Fibroblast of skin of left quadriceps (primary cell): ENCODE measurements around the gene ZNF677.
"Not testable (repeated sequence)": the region's sequence is repeated elsewhere in the genome, so short reads cannot be mapped to it uniquely, and the experiment has no call there.

Source experiments
- DNase-seq, 2 experiments: peaks; one replicate each; pipeline ENCODE4 v3.0.0-alpha.2; 2013; ENCODE audit warnings: low read depth in 2 of 2

ZNF677 gene

DNA sequence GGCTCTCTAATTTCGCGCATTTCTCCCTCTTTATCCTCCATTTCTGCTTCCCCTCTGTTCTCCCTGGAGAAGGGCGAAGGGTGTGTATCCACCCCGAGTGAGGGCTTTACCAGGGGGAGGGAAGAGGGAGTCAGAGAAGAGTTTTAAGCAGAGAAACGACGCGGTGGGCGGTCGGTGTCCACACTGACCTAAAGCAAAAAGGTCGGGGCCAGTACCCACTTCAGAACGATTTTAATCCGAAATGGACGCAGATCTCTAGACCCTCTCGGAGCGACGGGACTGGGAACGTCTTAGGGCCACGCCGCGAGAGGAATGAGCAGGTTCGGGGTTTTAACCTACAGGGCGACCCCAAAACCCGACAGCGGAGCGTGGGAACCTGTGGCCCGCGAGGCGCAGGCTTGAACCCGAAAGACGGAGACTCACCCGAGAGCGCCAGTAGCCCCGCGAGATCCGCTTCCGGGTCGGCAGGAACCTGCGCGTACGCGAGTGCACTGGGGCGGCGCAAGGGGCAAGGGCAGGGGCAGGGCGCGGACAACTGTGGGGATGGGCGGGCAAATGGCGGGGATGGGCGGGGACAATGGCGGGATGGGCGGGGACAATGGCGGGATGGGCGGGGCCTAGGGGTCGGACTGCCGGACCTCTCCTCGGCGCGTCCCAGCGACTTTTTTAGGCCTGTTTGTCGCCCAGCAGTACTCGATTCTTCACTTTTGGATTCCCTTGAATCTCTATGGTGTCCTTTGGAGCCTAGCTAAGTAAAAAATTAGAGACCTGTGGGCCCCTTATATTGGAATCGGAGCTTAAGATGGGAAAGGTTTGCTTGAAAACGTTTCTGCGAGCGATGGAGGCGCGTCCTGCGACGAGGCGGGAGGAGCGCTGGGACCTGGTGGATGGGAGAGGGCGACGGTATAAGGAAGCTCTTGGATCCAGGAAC is at the start of gene ZNF677:
TSS of gene ZNF677 (minus strand) at position 463 of the 931 bp plus-strand sequence. CDS start 3,323 bp downstream, outside the sequence.
- peak; percentile 64 to 69 for DNase-seq

DNA sequence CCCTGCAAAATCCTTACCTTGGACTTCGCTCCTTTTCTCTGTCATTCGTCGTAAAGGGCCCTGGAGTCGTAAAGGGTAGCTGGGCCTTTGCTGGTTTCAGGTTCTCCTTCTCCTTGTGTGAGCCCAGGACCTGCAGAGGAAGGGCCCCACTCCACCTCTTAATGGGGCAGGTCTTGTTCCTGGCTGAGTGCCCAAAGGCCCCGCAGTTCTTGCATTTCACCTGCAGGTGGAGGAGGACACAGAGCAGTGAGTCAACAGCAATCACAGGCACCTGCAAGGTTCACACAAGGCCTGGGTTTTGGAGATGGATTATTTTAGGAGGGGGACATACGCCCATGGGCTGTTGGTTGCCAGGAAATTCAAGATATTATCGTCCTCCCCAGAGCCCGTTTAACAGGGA is 46.7 kb upstream of the ZNF677 start:
- DNase-seq, result not testable (repeated sequence)

DNA sequence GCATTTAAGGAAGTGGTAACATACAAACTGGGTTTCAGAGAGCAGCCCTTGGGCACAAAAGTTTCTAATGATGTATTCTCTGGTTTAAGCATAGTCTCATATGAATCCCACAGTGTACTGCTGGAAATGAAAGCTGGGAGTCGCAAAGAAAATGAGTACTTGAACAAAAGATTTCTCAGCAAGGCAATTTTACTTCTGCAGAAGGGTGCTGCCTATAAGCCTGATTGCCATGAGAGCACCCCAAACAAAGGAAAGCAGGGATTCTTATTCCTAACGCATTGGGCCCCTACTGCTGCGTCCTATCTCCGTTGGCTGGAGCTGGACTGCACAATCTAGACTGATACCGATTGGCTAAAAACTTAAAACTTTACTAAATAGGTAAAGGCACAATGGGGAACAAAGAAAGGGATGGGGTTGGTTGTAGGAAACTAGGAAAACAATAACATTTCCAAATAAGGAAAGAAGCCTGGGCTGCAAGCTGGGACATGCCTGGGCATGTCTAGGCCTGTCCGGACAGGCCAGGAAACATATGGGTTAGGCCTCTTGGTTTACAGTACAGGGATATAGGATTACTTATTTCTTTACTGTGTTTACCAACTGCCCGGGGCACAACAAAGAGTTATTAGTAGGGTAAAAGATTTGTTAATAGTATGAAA is 40.2 kb upstream of the ZNF677 start:
- no peak for DNase-seq

DNA sequence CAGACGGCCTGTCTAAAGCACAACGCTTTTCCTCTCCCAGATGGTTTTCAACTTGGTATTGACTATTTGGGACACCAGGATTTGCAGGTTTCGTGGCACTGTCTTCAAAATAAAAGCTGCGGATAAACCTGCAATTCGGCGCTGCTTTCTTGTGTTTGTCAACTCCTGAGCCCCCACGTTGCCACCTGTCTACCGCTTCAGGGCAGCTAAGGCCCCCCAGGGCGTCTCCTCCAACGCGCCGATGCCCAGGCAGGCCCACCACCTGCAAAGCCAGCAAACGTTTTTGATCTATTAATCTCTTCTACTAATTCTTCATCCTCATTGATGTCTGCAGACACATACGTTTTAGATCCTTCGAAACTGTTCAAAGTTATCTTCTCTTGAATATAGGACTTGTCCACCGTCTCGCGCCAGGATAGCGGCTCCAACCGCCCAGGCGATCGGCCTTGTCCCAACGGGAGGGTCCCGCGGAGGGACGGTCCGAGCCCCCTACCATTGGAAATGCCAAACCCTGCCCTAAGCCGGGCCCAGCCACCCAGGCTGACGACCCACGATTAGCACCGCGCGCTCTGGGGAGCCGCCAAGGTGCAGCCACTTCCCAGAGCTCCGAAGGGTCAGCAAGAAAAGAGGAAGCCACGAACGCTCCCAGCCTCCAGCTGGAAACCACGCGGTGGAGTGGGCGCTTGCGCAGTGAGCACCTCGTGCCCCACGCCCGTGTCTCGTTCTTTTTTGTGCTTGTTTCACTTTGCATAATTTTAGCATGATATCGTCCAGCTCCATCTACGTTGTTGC is 36.3 kb upstream of the ZNF677 start:
- DNase-seq, result no peak

DNA sequence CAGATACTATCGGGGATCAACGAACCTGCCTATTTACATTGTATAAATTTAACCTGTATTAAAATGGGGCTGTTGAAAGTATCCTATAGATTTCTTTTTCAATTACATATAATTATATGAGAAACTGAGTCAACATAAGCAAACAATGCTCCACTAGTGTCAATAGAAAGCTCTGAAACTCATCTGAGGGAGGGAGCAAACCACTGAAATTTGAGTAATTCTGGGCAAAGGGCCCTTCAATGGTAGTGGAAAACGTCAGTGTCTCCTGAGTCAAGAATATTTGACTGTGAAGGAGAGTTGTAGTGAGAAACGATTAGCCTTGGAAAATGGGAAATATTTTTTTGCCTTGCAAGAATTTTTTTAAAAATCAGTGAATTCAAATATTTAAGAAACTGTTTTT is 30.4 kb upstream of the ZNF677 start:
- DNase-seq, result no peak

DNA sequence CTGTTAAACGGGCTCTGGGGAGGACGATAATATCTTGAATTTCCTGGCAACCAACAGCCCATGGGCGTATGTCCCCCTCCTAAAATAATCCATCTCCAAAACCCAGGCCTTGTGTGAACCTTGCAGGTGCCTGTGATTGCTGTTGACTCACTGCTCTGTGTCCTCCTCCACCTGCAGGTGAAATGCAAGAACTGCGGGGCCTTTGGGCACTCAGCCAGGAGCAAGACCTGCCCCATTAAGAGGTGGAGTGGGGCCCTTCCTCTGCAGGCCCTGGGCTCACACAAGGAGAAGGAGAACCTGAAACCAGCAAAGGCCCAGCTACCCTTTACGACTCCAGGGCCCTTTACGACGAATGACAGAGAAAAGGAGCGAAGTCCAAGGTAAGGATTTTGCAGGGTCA is 27.3 kb upstream of the ZNF677 start:
- DNase-seq, result not testable (repeated sequence)

DNA sequence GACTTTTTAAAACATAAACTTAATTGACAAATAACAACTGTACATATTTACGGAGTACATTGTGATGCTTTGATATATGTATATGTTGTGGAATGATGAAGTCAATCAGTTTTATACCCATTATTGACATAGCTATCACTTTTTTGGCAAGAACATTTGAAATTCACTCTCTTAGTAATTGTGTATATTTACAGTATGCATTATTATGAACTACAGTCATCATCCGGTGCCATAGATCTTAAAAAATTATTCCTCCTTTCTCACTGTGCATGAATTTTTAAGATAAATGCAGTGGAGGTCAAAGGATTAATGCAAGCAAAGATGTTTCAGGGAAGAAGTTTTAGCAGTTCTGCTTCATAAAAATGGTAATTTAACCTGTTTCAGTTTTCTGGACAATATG is 20.8 kb upstream of the ZNF677 start:
- no peak for DNase-seq

DNA sequence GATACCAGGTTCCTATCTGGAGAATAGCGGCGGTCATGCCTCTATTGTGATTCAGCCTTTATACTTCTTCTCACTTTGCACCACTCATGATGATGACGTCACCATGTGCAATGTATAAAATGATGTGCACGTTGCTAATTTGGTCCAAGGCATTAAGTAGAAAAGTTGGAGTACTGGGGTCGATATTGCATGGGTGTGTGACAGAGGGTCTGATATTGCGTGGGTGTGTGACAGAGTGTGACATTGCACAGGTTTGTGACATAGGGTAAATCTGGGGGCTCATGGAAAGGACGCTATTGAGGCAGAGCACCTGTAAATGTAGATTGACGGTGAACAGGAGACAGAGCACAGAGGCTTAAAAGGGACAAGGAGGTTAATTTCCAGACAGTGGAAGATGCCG is 17.4 kb upstream of the ZNF677 start:
- DNase-seq, result no peak

DNA sequence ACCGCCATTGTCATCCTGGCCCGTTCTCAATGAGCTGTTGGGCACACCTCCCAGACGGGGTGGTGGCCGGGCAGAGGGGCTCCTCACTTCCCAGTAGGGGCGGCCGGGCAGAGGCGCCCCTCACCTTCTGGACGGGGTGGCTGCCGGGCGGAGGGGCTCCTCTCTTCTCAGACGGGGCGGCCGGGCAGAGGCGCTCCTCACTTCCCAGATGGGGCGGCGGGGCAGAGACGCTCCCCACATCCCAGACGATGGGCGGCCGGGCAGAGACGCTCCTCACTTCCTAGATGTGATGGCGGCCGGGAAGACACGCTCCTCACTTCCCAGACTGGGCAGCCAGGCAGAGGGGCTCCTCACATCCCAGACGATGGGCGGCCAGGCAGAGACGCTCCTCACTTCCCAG is 15.2 kb upstream of the ZNF677 start:
- DNase-seq, result not testable (repeated sequence)

DNA sequence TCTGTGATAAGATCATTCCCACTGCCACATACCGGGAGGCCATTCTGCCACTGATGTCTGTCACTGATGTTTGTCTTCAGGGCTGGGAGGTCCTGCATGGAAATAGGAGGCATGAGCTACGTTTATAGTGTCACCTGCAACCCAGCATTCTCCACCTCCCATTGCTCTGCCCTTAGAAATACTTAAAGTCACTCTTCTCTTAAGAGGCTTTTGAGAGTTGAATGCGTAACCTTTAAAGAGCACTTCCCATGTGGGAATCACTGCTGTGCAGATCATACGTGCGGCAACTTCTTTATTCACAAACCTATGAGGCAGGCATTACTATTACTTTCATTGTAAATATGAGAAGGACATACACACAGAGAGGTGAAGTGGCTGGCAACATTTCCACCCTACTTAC is 12.9 kb upstream of the ZNF677 start, which contains the start of gene VN1R4:
TSS of gene VN1R4 (minus strand) at position 101 of the 400 bp plus-strand sequence. CDS start at position 43, 58 bp downstream.
- not testable (repeated sequence) for DNase-seq

DNA sequence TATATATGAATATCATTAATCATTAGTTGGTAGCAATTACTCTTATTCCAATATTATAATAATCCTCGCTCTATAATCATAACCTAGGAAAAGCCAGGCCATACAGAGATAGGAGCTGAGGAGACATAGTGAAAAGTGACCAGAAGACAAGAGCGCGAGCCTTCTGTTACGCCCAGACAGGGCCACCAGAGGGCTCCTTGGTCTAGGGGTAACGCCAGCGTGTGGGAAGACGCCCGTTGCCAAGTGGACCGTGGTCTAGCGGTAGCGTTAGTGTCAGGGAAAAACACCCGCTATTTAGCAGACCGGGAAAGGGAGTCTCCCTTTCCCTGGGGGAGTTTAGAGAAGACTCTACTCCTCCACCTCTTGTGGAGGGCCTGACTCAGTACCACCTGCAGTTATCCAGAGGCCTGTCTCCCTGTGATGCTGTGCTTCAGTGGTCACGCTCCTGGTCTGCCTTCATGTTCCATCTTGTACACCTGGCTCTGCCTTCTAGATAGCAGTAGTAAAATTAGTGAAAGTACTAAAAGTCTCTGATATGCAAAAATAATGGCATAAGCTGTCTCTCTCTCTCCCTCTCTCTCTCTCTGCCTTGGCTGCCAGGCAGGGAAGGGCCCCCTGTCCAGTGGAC is 3.2 kb upstream of the ZNF677 start, which contains the start of gene VN1R2:
TSS of gene VN1R2 (plus strand) at position 578 of the 628 bp plus-strand sequence. CDS start 84 bp downstream, outside the sequence.
- DNase-seq, result not testable (repeated sequence)

DNA sequence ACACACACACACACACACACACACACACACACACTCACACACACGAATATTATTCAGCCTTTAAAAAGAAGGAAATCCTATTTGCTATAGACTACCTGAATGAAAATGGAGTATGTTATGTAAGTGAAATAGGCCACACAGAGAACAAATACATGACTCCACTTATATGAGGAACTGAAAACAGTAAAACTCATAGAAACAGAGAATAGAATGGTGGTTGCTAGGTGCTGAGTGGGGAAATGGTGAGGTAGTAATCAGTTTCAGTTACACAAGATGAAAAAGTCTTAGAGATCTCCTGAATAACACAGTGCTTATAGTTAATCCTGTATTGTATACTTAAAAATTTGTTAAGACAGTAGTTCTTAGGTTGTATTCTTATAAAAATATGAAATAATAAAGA is 8.2 kb downstream of the ZNF677 start:
- DNase-seq, result no peak

DNA sequence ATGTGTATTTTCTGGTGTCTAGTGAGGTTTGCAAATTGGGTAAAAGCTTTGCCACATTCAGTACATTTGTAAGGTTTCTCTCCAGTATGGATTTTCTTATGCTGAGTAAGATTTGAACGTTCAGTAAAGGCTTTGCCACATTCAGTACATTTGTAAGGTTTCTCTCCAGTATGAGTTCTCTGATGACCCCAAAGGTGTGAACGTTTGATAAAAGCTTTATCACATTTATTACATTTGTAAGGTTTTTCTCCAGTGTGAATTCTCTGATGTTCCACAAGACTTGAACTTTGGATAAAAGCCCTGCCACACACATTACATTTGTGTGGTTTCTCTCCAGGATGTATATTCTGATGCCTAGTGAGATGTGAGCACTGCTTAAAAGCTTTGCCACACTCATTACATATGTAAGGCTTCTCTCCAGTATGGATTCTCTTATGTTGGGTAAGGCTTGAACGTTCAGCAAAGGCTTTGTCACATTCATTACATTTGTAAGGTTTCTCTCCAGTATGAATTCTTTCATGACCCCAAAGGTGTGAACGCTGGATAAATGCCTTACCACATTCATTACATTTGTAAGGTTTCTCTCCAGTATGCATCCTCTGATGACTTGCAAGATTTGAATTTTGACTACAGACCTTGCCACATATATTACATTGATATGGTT is 17.4 kb downstream of the ZNF677 start:
- DNase-seq, result no peak

DNA sequence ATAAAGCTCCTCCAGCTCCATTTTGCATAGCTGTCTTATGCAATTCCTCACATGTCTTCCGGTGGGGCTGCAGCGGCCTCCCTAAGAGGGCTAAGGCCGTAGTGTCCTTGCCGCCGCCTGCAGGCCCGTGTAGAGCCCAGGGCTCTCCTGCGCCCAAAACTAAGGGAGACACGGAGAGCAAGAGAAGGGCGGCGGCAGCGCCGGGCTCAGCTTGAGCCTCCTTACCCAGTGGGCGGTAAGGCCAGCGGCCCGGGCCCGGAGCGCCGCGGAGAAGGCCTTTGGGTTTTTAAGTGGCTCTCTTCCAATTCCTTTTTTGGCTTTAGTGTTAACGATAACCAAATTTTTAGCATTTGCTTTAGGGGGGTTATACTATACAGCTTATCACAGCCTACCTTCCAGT is 30.1 kb downstream of the ZNF677 start:
- no peak for DNase-seq

DNA sequence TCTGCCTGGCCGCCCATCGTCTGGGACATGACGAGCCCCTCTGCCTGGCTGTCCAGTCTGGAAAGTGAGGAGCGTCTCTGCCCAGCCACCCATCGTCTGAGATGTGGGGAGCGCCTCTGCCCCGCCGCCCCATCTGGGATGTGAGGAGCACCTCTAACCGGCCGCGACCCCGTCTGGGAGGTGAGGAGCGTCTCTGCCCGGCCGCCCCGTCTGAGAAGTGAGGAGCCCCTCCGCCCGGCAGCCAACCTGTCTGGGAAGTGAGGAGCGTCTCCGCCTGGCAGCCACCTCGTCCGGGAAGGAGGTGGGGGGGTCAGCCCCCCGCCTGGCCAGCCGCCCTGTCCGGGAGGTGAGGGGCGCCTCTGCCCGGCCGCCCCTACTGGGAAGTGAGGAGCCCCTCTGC is 32.0 kb downstream of the ZNF677 start:
- not testable (repeated sequence) for DNase-seq

DNA sequence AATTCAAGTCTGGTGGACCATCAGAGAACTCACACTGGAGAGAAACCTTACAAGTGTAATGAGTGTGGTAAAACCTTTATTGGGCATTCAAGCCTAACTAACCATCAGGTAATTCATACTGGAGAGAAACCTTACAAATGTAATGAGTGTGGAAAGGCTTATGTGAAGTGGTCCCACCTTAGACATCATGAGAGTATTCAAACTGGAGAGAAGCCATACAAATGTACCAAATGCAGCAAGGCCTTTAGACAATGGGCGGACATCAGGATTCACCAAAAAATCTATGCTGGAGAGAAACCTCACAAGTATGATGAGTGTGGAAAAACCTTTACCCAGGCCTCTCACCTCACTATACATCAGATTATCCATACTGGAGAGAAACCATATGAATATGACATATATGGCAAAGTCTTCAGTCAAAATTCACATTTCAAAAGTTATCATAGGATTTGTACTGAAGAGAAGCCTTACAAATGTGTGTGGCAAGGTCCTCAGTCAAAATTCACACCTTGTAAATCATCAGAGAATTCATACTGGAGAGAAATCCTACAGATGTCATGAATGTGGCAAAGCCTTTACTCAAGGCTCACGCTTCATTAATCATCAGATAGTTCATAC is 41.9 kb downstream of the ZNF677 start:
- DNase-seq, result no peak

DNA sequence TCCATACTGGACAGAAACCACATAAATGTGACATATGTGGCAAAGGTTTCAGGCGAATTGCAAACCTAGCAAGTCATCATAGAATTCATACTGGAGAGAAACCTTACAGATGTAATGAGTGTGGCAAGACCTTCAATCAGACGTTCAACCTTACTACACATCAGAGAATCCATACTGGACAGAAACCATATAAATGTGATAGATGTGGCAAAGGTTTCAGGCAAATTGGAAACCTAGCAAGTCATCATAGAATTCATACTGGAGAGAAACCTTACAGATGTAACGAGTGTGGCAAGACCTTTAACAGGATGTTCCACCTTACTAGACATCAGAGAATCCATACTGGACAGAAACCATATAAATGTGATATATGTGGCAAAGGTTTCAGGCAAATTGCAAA is 43.1 kb downstream of the ZNF677 start:
- not testable (repeated sequence) for DNase-seq

DNA sequence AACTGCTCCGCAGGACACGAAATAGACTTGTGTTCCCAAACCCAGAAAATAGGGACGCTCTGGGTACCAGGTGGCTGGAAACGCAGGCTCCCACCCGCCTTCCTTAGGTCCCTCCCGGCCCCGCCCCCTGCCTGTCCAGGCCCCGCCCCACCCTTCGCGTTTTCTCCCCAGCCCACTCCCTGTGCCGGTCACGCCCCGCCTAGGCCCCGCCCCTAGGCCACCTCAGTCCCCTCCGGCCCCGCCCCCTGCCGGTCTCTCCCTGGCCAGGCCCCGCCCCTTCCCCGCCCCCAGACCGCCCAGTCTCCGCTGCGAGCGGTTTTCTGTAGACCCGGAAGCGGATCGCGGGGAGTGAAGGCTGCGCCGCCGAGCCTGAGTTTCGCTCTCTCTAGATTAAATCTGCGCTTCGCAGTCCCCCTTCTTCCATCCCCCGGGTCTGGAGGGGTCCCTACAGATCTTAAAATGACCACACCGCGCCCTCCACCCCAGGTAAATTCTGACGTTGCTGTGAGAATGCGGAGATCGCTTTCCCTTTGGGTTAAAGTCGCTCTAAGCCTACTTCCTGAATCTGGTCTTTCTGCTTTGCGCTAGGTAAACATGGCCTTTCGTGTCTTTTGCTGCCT is 57.8 kb downstream of the ZNF677 start:
- peak; percentile 75 to 77 for DNase-seq

DNA sequence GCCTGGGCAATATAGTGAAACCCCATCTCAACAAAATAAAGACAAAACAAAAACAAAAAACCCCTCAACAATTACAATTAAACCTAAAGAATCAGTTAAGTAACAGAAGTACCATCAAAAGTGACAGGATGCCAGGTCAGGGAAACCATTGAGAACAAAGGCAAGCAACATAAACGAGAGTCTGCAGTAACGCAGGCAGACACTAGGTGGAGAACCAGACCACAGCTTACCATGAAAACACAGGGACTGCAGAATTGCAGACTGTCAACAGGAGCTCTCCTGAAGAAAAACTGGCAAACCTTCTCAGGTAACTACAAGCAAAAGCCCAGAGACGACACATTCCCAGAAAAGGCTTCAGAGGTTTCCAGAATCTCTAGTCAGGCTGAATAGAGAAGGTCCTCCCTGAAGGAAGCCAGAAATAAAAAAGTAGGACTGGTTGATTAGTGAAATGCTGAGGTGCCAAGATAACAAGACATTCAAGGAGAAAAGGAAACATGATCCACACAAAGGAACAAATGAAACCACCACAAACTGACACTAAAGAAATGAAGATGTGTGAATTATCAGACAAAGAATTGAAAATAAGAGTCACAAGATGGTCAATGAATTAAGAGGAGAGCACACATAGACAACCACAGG is 59.3 kb downstream of the ZNF677 start:
- peak; percentile 49 to 51 for DNase-seq
